RWPE1 (cell line): ENCODE results near the gene XRRA1.
"Not testable (repeated sequence)": the region's sequence is repeated elsewhere in the genome, so short reads cannot be mapped to it uniquely, and the experiment has no call there.

Experiments used
- CTCF ChIA-PET: fragments of 350-600 bp; sonication (Branson Sonifier 250); formaldehyde crosslinking; extraction: SDS; loops from one replicate; lab custom pipeline; 2021; lab: Yijun Ruan, JAX
- POLR2A ChIA-PET: fragments of 400-600 bp; formaldehyde crosslinking; extraction: SDS; loops from one replicate; lab custom pipeline; 2020; ENCODE audit warnings: antibody characterized with exemption; ENCODE audit not compliant: low non-redundant PET; lab: Yijun Ruan, JAX
- DNase-seq: peaks from one replicate; pipeline ENCODE4 v3.0.0; 2012; ENCODE audit warnings: low spot score
- H3K27ac ChIP-seq: fragments of 450-650 bp; 2 replicates; pipeline ENCODE4 v1.5.1; 2017
- CTCF ChIP-seq: fragments of 450-650 bp; conservative IDR thresholded peaks from 2 replicates; pipeline ENCODE4 v1.5.1; 2017; ENCODE audit warnings: low read depth, mild to moderate bottlenecking

The XRRA1 gene

GRCh38 chr11:74839971-74840370 lies 108.9 kb downstream of the XRRA1 start:
- ChIA-PET POLR2A (no interaction called here), CTCF (interaction anchor here (1.0 kb wide), 1 partner anchor 409 kb away, joined by 4 read pairs; no protein-coding TSS in a partner anchor)
- TF ChIP-seq CTCF: no peak
- DNase-seq: no peak
- no peak overlapping the region for H3K27ac ChIP-seq

DNA sequence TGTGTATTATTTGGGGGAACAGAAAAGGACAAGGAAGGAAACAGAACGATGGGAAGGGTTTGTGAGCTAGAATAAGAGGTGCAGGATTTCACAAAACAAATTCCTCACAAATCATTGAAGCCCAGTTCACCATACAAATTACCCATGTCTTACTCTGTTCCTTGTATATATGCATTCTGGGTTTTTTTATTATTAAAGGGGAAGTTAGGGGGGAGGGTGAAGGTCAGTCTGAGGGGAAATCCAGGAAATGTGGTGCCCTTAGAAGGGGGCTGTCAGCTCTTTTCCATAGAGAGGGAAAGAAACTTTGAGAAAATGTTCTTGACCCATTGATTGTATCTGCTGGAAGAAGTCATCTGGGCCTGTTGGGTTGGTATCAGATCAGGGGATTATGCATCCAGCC lies 109.4 kb downstream of the XRRA1 start:
- TF ChIP-seq CTCF: no peak
- no peak for DNase-seq
- ChIA-PET CTCF (interaction anchor here (0.7 kb wide), 1 partner anchor 117 kb away, joined by 3 read pairs; no protein-coding TSS in a partner anchor), POLR2A (no interaction called here)
- H3K27ac ChIP-seq: no peak overlapping the region

- CTCF ChIA-PET: no interaction called here
- no peak for DNase-seq
- POLR2A ChIA-PET: no interaction called here
Observed at GRCh38 chr11:74838188-74838587, 110.7 kb downstream of the XRRA1 start.

GRCh38 chr11:74837191-74837590 lies 111.7 kb downstream of the XRRA1 start:
- H3K27ac ChIP-seq: no peak overlapping the region
- no peak for DNase-seq
- ChIA-PET POLR2A (no interaction called here), CTCF (no interaction called here)
- no peak for TF ChIP-seq CTCF

More at GRCh38 chr11:74838188-74838587, 110.7 kb downstream of the XRRA1 start:
- TF ChIP-seq CTCF: no peak
- no peak overlapping the region for H3K27ac ChIP-seq

GRCh38 chr11:74826901-74827300 lies 122.0 kb downstream of the XRRA1 start:
- DNase-seq: no peak
- ChIA-PET CTCF (interaction anchor here (0.9 kb wide), 1 partner anchor 32 kb away, joined by 3 read pairs; no protein-coding TSS in a partner anchor), POLR2A (no interaction called here)
- no peak overlapping the region for H3K27ac ChIP-seq
- no peak for TF ChIP-seq CTCF

DNA sequence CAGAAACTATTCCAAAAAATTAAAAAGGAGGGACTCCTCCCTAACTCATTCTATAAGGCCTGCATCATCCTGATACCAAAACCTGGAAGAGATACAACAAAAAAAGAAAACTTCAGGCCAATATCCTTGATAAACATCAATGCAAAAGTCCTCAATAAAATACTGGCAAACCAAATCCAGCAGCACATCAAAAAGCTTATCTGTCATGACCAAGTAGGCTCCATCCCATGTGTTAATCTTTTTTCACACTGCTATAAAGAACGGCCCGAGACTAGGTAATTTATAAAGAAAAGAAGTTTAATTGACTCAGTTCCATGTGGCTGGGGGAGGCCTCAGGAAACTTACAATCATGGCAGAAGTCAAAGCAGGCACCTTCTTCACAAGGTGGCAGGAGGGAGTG lies 123.3 kb downstream of the XRRA1 start:
- H3K27ac ChIP-seq, DNase-seq, POLR2A ChIA-PET: not testable (repeated sequence)
- CTCF ChIA-PET: interaction anchor here (0.6 kb wide), 1 partner anchor 991 kb away, joined by 3 read pairs; no protein-coding TSS in a partner anchor

GRCh38 chr11:74824285-74824982 lies 124.5 kb downstream of the XRRA1 start:
- TF ChIP-seq CTCF: no peak
- ChIA-PET POLR2A (no interaction called here), CTCF (interaction anchor here (0.7 kb wide), 1 partner anchor 98 kb away, joined by 4 read pairs; no protein-coding TSS in a partner anchor)
- no peak overlapping the region for H3K27ac ChIP-seq
- DNase-seq: no peak
